T-helper 17 cell (primary cell): ENCODE data around the gene CSNK2A1. TPM values are rescaled to one million over a fixed set of nuclear protein-coding genes. Genes with fewer than 3 reads are reported as not detected.

ENCODE experiments used
- ATAC-seq: fragments of 150-1000 bp; cut with Tn5 transposase; 2 replicates; pipeline ENCODE4 v1.10.0; 2021; ENCODE audit warnings: mild to moderate bottlenecking, moderate library complexity
- DNase-seq, 3 donors: peaks; one replicate each; pipeline versions ENCODE4 v3.0.0 to v3.0.0-alpha.2; 2020 to 2021
- H3K9me3 ChIP-seq: one replicate; pipeline ENCODE4 v1.7.0; 2013; ENCODE audit warnings: low read length, mild to moderate bottlenecking; ENCODE audit not compliant: control insufficient read depth, poor library complexity, severe bottlenecking
- H3K27ac Mint-ChIP-seq: one replicate; pipeline ENCODE4 v1.8.0; 2022; ENCODE audit warnings: mild to moderate bottlenecking, moderate library complexity, mixed read lengths
- H3K27me3 Mint-ChIP-seq: one replicate; pipeline ENCODE4 v1.8.0; 2022; ENCODE audit warnings: mixed read lengths
- H3K36me3 Mint-ChIP-seq: one replicate; pipeline ENCODE4 v1.8.0; 2022; ENCODE audit warnings: low read depth, mixed read lengths
- H3K4me1 Mint-ChIP-seq: one replicate; pipeline ENCODE4 v1.8.0; 2022; ENCODE audit warnings: mild to moderate bottlenecking, mixed read lengths
- H3K4me3 Mint-ChIP-seq: one replicate; pipeline ENCODE4 v1.8.0; 2022; ENCODE audit warnings: mild to moderate bottlenecking, moderate library complexity, mixed read lengths
- total RNA-seq, 4 donors: library from RNA in 2 of 4; stranded (reverse) in 2 of 4; gene quantifications; one replicate each; pipeline ENCODE4 v1.2.3 and lab custom pipeline; 2022 to 2026

The CSNK2A1 gene
- total RNA-seq, 2 donors from 2014 or later = 63.8 to 69.0 TPM

- Mint-ChIP-seq H3K27ac (no peak overlapping the region), H3K4me3 (no peak overlapping the region), H3K36me3 (peaks cover 4% of the 10 kb centered on the region), H3K27me3 (no peaks in the 10 kb centered on the region), H3K4me1 (peaks cover 16% of the 10 kb centered on the region)
- DNase-seq = no peak
- H3K9me3 ChIP-seq = no peaks in the 10 kb centered on the region
- no peak for ATAC-seq
Measured at GRCh38 chr20:430091-430999, 113.2 kb downstream of the CSNK2A1 start.

- Mint-ChIP-seq H3K4me1 (peaks cover 14% of the 10 kb centered on the region), H3K27ac (no peak overlapping the region), H3K36me3 (peaks cover 4% of the 10 kb centered on the region), H3K4me3 (no peak overlapping the region), H3K27me3 (no peaks in the 10 kb centered on the region)
- no peaks in the 10 kb centered on the region for H3K9me3 ChIP-seq
- ATAC-seq = no peak
- DNase-seq = no peak
Measured at GRCh38 chr20:428658-429200, 114.9 kb downstream of the CSNK2A1 start.

- Mint-ChIP-seq H3K4me3 (no peak overlapping the region), H3K36me3 (peaks cover 4% of the 10 kb centered on the region), H3K27me3 (no peaks in the 10 kb centered on the region), H3K4me1 (peaks cover 7% of the 10 kb centered on the region), H3K27ac (no peak overlapping the region)
- ATAC-seq = no peak
- H3K9me3 ChIP-seq = no peaks in the 10 kb centered on the region
- DNase-seq = no peak
Measured at GRCh38 chr20:427849-428657, 115.5 kb downstream of the CSNK2A1 start.

DNA sequence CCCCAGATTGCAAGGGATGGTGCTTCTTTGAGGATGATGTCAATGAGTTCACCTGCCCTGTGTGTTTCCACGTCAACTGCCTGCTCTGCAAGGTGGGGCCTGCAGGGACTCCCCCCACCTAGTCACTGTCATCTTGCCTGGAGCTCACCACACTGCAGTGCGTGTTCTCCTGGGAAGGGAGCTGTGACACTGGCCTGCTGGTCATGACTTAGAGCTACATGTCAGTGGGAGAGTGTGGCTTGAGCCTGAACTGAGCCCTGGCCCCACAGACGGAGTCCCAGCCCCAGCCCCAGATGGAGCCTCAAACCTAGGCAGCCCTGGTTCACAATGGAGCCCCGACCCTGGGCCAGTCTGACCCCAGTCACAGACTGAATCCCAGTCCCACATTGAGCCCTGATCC is 116.2 kb downstream of the CSNK2A1 start:
- peaks cover 6% of the 10 kb centered on the region for H3K4me1 Mint-ChIP-seq
- no peak for ATAC-seq
- no peak overlapping the region for H3K4me3 Mint-ChIP-seq
- no peaks in the 10 kb centered on the region for H3K27me3 Mint-ChIP-seq
- DNase-seq = no peak
- no peaks in the 10 kb centered on the region for H3K9me3 ChIP-seq
- peaks cover 4% of the 10 kb centered on the region for H3K36me3 Mint-ChIP-seq
- H3K27ac Mint-ChIP-seq = no peak overlapping the region

DNA sequence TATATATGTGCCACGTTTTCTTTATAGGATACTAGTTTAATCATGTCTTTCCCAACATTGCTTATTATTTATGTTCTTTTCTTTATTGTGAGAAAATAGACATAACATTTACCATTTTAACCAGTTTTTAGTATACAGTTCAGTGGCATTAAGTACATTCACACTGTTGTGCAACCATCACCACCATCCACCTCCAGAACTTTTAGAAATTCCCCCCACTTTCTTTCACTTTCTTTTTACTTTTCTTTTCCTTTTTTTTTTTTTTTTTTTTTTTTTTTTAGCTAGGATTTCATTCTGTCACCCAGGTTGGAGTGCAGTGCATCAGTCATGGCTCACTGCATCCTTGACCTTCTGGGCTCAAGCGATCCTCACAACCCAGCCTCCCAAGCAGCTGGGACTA is 117.0 kb downstream of the CSNK2A1 start:
- DNase-seq = no peak
- no peak for ATAC-seq
- peaks cover 8% of the 10 kb centered on the region for H3K36me3 Mint-ChIP-seq
- peak overlapping the region; percentile 8 for H3K27ac Mint-ChIP-seq
- H3K4me1 Mint-ChIP-seq = peaks cover 7% of the 10 kb centered on the region
- H3K27me3 Mint-ChIP-seq = no peaks in the 10 kb centered on the region
- no peak overlapping the region for H3K4me3 Mint-ChIP-seq
- no peaks in the 10 kb centered on the region for H3K9me3 ChIP-seq

Other genes with a start within 250 kb of the CSNK2A1 start
- gene ZCCHC3, start 246.2 kb downstream of the CSNK2A1 start, total RNA-seq = 10 to 100 TPM; 15.6 to 18.9 TPM
- 1 to 10 TPM; 5.2 to 8.3 TPM for gene SOX12, start 218.2 kb downstream of the CSNK2A1 start, total RNA-seq
- gene NRSN2, start 196.7 kb downstream of the CSNK2A1 start, total RNA-seq = under 1 TPM; 0.62 to 0.89 TPM
- gene TRIB3, start 163.0 kb downstream of the CSNK2A1 start, total RNA-seq = 1 to 10 TPM; 1.8 to 3.3 TPM
- 10 to 100 TPM; 62.1 to 72.7 TPM for gene RBCK1, start 135.5 kb downstream of the CSNK2A1 start, total RNA-seq
- gene TBC1D20, start 81.3 kb downstream of the CSNK2A1 start, total RNA-seq = 10 to 100 TPM; 20.6 to 29.4 TPM
- not detected for gene TCF15, start 66.5 kb upstream of the CSNK2A1 start, total RNA-seq
- 1 to 10 TPM; 2.9 to 3.5 TPM for gene SRXN1, start 109.4 kb upstream of the CSNK2A1 start, total RNA-seq
- gene SCRT2, start 132.0 kb upstream of the CSNK2A1 start, total RNA-seq = not detected
- not detected for gene SLC52A3, start 224.7 kb upstream of the CSNK2A1 start, total RNA-seq